Measurements from ENCODE around the gene NCKAP1.

The NCKAP1 gene

GRCh38 chr2:183011743-183012142 lies 26.5 kb downstream of the NCKAP1 start:
- H3K9ac ChIP-seq (ENCODE audit: low read depth, low read length, poor library complexity, severe bottlenecking) = no peak overlapping the region
- H4K20me1 ChIP-seq (ENCODE audit: insufficient read depth, low read length, poor library complexity, severe bottlenecking) = no peaks in the 10 kb centered on the region
- no peaks in the 10 kb centered on the region for H3K9me3 ChIP-seq (ENCODE audit: insufficient read depth, low read depth, low read length)
- no peaks in the 10 kb centered on the region for H3K27me3 ChIP-seq (ENCODE audit: insufficient read depth, low read length, poor library complexity, severe bottlenecking)
- H3K4me3 ChIP-seq (ENCODE audit: low read length, poor library complexity, severe bottlenecking) = no peak overlapping the region
- H3K9me2 ChIP-seq (replicated peaks; ENCODE audit: low read depth, low read length) = no peaks in the 10 kb centered on the region
- no peak overlapping the region for H2AFZ ChIP-seq (ENCODE audit: low read length)
- no peaks in the 10 kb centered on the region for H3K4me1 ChIP-seq (ENCODE audit: insufficient read depth, low read length, poor library complexity, severe bottlenecking)
- no peak overlapping the region for H3K4me2 ChIP-seq (ENCODE audit: low read depth, low read length, poor library complexity, severe bottlenecking)
- no peaks in the 10 kb centered on the region for H3K36me3 ChIP-seq (ENCODE audit: insufficient read depth, low read length)
- H3F3A ChIP-seq (ENCODE audit: low read depth) = no peaks in the 10 kb centered on the region
- H3K79me2 ChIP-seq (ENCODE audit: insufficient read depth, low read length) = no peaks in the 10 kb centered on the region
- no peak for TF ChIP-seq EZH2phosphoT487 (IDR thresholded peaks at IDR 0.05; ENCODE audit: borderline replicate concordance)
- TF ChIP-seq CTCF (conservative IDR thresholded peaks at IDR 0.05; ENCODE audit: low read length) = no peak

GRCh38 chr2:183010112-183010511 lies 28.1 kb downstream of the NCKAP1 start:
- H3K4me2 ChIP-seq (ENCODE audit: low read depth, low read length, poor library complexity, severe bottlenecking) = no peak overlapping the region
- no peaks in the 10 kb centered on the region for H3K79me2 ChIP-seq (ENCODE audit: insufficient read depth, low read length)
- no peak overlapping the region for H2AFZ ChIP-seq (ENCODE audit: low read length)

GRCh38 chr2:183009249-183009899 lies 28.9 kb downstream of the NCKAP1 start:
- Histone ChIP-seq H3K4me1 (ENCODE audit: insufficient read depth, low read length, poor library complexity, severe bottlenecking) (no peaks in the 10 kb centered on the region), H3K9me3 (ENCODE audit: insufficient read depth, low read depth, low read length) (no peaks in the 10 kb centered on the region), H3K9ac (ENCODE audit: low read depth, low read length, poor library complexity, severe bottlenecking) (no peak overlapping the region), H3K4me3 (ENCODE audit: low read length, poor library complexity, severe bottlenecking) (no peak overlapping the region), H3K79me2 (ENCODE audit: insufficient read depth, low read length) (no peaks in the 10 kb centered on the region), H4K20me1 (ENCODE audit: insufficient read depth, low read length, poor library complexity, severe bottlenecking) (no peaks in the 10 kb centered on the region), H3F3A (ENCODE audit: low read depth) (no peaks in the 10 kb centered on the region), H3K27me3 (ENCODE audit: insufficient read depth, low read length, poor library complexity, severe bottlenecking) (no peaks in the 10 kb centered on the region), H2AFZ (ENCODE audit: low read length) (no peak overlapping the region), H3K9me2 (replicated peaks; ENCODE audit: low read depth, low read length) (no peaks in the 10 kb centered on the region), H3K36me3 (ENCODE audit: insufficient read depth, low read length) (no peaks in the 10 kb centered on the region), H3K4me2 (ENCODE audit: low read depth, low read length, poor library complexity, severe bottlenecking) (no peak overlapping the region)
- TF ChIP-seq EZH2phosphoT487 (IDR thresholded peaks at IDR 0.05; ENCODE audit: borderline replicate concordance) (no peak), CTCF (conservative IDR thresholded peaks at IDR 0.05; ENCODE audit: low read length) (no peak)

More at GRCh38 chr2:183010112-183010511, 28.1 kb downstream of the NCKAP1 start:
- no peak for TF ChIP-seq CTCF (conservative IDR thresholded peaks at IDR 0.05; ENCODE audit: low read length)
- no peak for TF ChIP-seq EZH2phosphoT487 (IDR thresholded peaks at IDR 0.05; ENCODE audit: borderline replicate concordance)
- H3K36me3 ChIP-seq (ENCODE audit: insufficient read depth, low read length) = no peaks in the 10 kb centered on the region
- H3K9ac ChIP-seq (ENCODE audit: low read depth, low read length, poor library complexity, severe bottlenecking) = no peak overlapping the region
- no peaks in the 10 kb centered on the region for H3K4me1 ChIP-seq (ENCODE audit: insufficient read depth, low read length, poor library complexity, severe bottlenecking)
- H3F3A ChIP-seq (ENCODE audit: low read depth) = no peaks in the 10 kb centered on the region
- no peaks in the 10 kb centered on the region for H3K9me3 ChIP-seq (ENCODE audit: insufficient read depth, low read depth, low read length)
- H3K9me2 ChIP-seq (replicated peaks; ENCODE audit: low read depth, low read length) = no peaks in the 10 kb centered on the region
- no peak overlapping the region for H3K4me3 ChIP-seq (ENCODE audit: low read length, poor library complexity, severe bottlenecking)
- no peaks in the 10 kb centered on the region for H4K20me1 ChIP-seq (ENCODE audit: insufficient read depth, low read length, poor library complexity, severe bottlenecking)
- H3K27me3 ChIP-seq (ENCODE audit: insufficient read depth, low read length, poor library complexity, severe bottlenecking) = no peaks in the 10 kb centered on the region

Data from Loucy (cell line).